Liver (tissue), 3 donors: ENCODE measurements around the gene QDPR.

Experiments used
- GABPA ChIP-seq, 2 donors: IDR thresholded peaks in 1 of 2; conservative IDR thresholded peaks in 1 of 2; 2 replicates each; pipeline ENCODE4 v1.6.1; 2016; ENCODE audit warnings: antibody characterized with exemption in 2 of 2, mild to moderate bottlenecking in 1 of 2, moderate library complexity in 1 of 2
- RXRA ChIP-seq, 2 donors: IDR thresholded peaks; 2 replicates each; pipeline ENCODE4 v1.6.1; 2017 to 2018; ENCODE audit warnings: antibody characterized with exemption in 2 of 2, mild to moderate bottlenecking in 1 of 2
- TF ChIP-seq, protein P1 (sequence below): fragments of 150-350 bp; IDR thresholded peaks from 2 replicates; pipeline ENCODE4 v1.5.1; 2017; ENCODE audit warnings: improper control_type of control experiment, low read depth, low read length; ENCODE audit not compliant: missing input control
- donor health status: healthy.
- donor health status: healthy.

DNA sequence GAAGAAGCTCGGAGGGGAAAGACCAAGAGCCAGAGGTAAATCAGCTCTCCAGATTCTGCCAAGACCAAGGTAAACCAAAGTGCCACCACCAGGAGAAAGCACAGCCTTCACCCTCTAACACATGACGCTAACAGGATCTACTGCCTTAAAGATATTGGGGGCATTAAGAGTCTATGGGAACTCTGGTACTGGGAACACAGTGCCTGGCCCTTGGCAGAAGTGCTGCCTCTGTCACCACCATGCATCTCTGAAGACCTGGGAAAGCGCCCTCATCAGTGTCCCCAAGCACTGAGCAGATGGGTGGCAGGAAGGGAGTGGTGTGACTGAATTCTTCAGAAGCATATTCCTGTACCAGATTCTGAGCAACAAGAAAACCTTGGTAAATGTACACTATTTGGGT lies 1.3 kb downstream of the QDPR start:
- TF ChIP-seq, protein P1, sequence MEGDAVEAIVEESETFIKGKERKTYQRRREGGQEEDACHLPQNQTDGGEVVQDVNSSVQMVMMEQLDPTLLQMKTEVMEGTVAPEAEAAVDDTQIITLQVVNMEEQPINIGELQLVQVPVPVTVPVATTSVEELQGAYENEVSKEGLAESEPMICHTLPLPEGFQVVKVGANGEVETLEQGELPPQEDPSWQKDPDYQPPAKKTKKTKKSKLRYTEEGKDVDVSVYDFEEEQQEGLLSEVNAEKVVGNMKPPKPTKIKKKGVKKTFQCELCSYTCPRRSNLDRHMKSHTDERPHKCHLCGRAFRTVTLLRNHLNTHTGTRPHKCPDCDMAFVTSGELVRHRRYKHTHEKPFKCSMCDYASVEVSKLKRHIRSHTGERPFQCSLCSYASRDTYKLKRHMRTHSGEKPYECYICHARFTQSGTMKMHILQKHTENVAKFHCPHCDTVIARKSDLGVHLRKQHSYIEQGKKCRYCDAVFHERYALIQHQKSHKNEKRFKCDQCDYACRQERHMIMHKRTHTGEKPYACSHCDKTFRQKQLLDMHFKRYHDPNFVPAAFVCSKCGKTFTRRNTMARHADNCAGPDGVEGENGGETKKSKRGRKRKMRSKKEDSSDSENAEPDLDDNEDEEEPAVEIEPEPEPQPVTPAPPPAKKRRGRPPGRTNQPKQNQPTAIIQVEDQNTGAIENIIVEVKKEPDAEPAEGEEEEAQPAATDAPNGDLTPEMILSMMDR = no peak
- no peak for TF ChIP-seq GABPA (IDR thresholded peaks at IDR 0.05 in 1 of 2, conservative IDR thresholded peaks at IDR 0.05 in 1 of 2)
- no peak for TF ChIP-seq RXRA (IDR thresholded peaks at IDR 0.05)
